ENCODE results near the gene FRMPD2. TPM values are rescaled to one million over a fixed set of nuclear protein-coding genes. Genes with fewer than 3 reads are reported as not detected.

Gene FRMPD2
- total and polyA plus RNA-seq, 2 experiments from 2014 or later = 0.10 to 0.30 TPM

- H4K20me1 ChIP-seq (ENCODE audit: insufficient read depth, poor library complexity, severe bottlenecking) = no peaks in the 10 kb centered on the region
- peaks cover 9% of the 10 kb centered on the region for H3K4me1 ChIP-seq (ENCODE audit: insufficient read depth)
- H3K79me2 ChIP-seq = no peaks in the 10 kb centered on the region
- no peak overlapping the region for H3K4me3 ChIP-seq
- H3K27me3 ChIP-seq = no peaks in the 10 kb centered on the region
- no peaks in the 10 kb centered on the region for H3K36me3 ChIP-seq (replicated peaks; ENCODE audit: insufficient read depth, low read depth)
- no peak for DNase-seq (ENCODE audit: low spot score)
- no peak overlapping the region for H2AFZ ChIP-seq
- no peaks in the 10 kb centered on the region for H3K9me3 ChIP-seq (ENCODE audit: low read depth)
- H3K27ac ChIP-seq = no peak overlapping the region
- WGBS (ENCODE audit: low lambda C conversion rate, missing lambda C conversion rate) = 88% methylated on average over 6 of the region's 6 CpGs
- TF ChIP-seq EZH2 (IDR thresholded peaks at IDR 0.05; ENCODE audit: borderline replicate concordance) = no peak
- no peak for TF ChIP-seq CTCF (IDR thresholded peaks at IDR 0.05; ENCODE audit: poor library complexity)
- no peak for TF ChIP-seq EZH2phosphoT487 (IDR thresholded peaks at IDR 0.05; ENCODE audit: low read depth, severe bottlenecking, unreplicated experiment)
- H3K9me2 ChIP-seq (replicated peaks; ENCODE audit: insufficient read depth) = no peaks in the 10 kb centered on the region
- H3K4me2 ChIP-seq = no peak overlapping the region
Observed at GRCh38 chr10:48197236-48197899, 77.1 kb downstream of the FRMPD2 start.

GRCh38 chr10:48195803-48196202 is 78.7 kb downstream of the FRMPD2 start:
- Histone ChIP-seq H2AFZ (no peak overlapping the region), H3K27me3 (no peaks in the 10 kb centered on the region), H3K9me3 (ENCODE audit: low read depth) (no peaks in the 10 kb centered on the region), H3K4me3 (no peak overlapping the region), H3K36me3 (replicated peaks; ENCODE audit: insufficient read depth, low read depth) (no peaks in the 10 kb centered on the region), H3K27ac (no peak overlapping the region), H4K20me1 (ENCODE audit: insufficient read depth, poor library complexity, severe bottlenecking) (no peaks in the 10 kb centered on the region), H3K4me1 (ENCODE audit: insufficient read depth) (peaks cover 9% of the 10 kb centered on the region), H3K79me2 (no peaks in the 10 kb centered on the region), H3K9me2 (replicated peaks; ENCODE audit: insufficient read depth) (no peaks in the 10 kb centered on the region), H3K4me2 (no peak overlapping the region)
- 52% methylated on average over 2 of the region's 2 CpGs for WGBS (ENCODE audit: low lambda C conversion rate, missing lambda C conversion rate)
- no peak for DNase-seq (ENCODE audit: low spot score)
- TF ChIP-seq EZH2phosphoT487 (IDR thresholded peaks at IDR 0.05; ENCODE audit: low read depth, severe bottlenecking, unreplicated experiment) (no peak), CTCF (IDR thresholded peaks at IDR 0.05; ENCODE audit: poor library complexity) (no peak), EZH2 (IDR thresholded peaks at IDR 0.05; ENCODE audit: borderline replicate concordance) (no peak)

- H3K36me3 ChIP-seq (replicated peaks; ENCODE audit: insufficient read depth, low read depth) = no peaks in the 10 kb centered on the region
- DNase-seq (ENCODE audit: low spot score) = peak; percentile 73
- TF ChIP-seq EZH2 (IDR thresholded peaks at IDR 0.05; ENCODE audit: borderline replicate concordance) (no peak), CTCF (IDR thresholded peaks at IDR 0.05; ENCODE audit: poor library complexity) (no peak), EZH2phosphoT487 (IDR thresholded peaks at IDR 0.05; ENCODE audit: low read depth, severe bottlenecking, unreplicated experiment) (no peak)
- H3K4me3 ChIP-seq = no peak overlapping the region
- H3K4me2 ChIP-seq = peak overlapping the region; percentile 56
- no peaks in the 10 kb centered on the region for H3K9me3 ChIP-seq (ENCODE audit: low read depth)
- H3K9me2 ChIP-seq (replicated peaks; ENCODE audit: insufficient read depth) = no peaks in the 10 kb centered on the region
- peak overlapping the region; percentile 90 for H3K27ac ChIP-seq
- no peaks in the 10 kb centered on the region for H3K27me3 ChIP-seq
- WGBS (ENCODE audit: low lambda C conversion rate, missing lambda C conversion rate) = 72% methylated on average over 1 of the region's 1 CpG
- H4K20me1 ChIP-seq (ENCODE audit: insufficient read depth, poor library complexity, severe bottlenecking) = no peaks in the 10 kb centered on the region
- H2AFZ ChIP-seq = no peak overlapping the region
- H3K4me1 ChIP-seq (ENCODE audit: insufficient read depth) = peaks cover 9% of the 10 kb centered on the region
- no peaks in the 10 kb centered on the region for H3K79me2 ChIP-seq
Observed at GRCh38 chr10:48194830-48195229, 79.7 kb downstream of the FRMPD2 start.

All from hepatocyte (in vitro differentiated cells).